ENCODE results near the gene RAD54L2. TPM values are rescaled to one million over a fixed set of nuclear protein-coding genes. Genes with fewer than 3 reads are reported as not detected.
"Not testable (repeated sequence)": the region's sequence is repeated elsewhere in the genome, so short reads cannot be mapped to it uniquely, and the experiment has no call there.

The RAD54L2 gene, protein sequence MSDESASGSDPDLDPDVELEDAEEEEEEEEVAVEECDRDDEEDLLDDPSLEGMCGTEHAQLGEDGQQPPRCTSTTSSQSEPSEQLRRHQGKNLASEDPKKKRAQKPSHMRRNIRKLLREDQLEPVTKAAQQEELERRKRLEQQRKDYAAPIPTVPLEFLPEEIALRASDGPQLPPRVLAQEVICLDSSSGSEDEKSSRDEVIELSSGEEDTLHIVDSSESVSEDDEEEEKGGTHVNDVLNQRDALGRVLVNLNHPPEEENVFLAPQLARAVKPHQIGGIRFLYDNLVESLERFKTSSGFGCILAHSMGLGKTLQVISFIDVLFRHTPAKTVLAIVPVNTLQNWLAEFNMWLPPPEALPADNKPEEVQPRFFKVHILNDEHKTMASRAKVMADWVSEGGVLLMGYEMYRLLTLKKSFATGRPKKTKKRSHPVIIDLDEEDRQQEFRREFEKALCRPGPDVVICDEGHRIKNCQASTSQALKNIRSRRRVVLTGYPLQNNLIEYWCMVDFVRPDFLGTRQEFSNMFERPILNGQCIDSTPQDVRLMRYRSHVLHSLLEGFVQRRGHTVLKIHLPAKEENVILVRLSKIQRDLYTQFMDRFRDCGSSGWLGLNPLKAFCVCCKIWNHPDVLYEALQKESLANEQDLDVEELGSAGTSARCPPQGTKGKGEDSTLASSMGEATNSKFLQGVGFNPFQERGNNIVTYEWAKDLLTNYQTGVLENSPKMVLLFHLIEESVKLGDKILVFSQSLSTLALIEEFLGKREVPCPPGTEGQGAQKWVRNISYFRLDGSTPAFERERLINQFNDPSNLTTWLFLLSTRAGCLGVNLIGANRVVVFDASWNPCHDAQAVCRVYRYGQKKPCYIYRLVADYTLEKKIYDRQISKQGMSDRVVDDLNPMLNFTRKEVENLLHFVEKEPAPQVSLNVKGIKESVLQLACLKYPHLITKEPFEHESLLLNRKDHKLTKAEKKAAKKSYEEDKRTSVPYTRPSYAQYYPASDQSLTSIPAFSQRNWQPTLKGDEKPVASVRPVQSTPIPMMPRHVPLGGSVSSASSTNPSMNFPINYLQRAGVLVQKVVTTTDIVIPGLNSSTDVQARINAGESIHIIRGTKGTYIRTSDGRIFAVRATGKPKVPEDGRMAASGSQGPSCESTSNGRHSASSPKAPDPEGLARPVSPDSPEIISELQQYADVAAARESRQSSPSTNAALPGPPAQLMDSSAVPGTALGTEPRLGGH (N-terminal part only)
- 10 to 100 TPM; 12.7 to 18.7 (median 15.3) TPM for polyA plus RNA-seq (ENCODE audit: insufficient read length in 4 of 4)

DNA sequence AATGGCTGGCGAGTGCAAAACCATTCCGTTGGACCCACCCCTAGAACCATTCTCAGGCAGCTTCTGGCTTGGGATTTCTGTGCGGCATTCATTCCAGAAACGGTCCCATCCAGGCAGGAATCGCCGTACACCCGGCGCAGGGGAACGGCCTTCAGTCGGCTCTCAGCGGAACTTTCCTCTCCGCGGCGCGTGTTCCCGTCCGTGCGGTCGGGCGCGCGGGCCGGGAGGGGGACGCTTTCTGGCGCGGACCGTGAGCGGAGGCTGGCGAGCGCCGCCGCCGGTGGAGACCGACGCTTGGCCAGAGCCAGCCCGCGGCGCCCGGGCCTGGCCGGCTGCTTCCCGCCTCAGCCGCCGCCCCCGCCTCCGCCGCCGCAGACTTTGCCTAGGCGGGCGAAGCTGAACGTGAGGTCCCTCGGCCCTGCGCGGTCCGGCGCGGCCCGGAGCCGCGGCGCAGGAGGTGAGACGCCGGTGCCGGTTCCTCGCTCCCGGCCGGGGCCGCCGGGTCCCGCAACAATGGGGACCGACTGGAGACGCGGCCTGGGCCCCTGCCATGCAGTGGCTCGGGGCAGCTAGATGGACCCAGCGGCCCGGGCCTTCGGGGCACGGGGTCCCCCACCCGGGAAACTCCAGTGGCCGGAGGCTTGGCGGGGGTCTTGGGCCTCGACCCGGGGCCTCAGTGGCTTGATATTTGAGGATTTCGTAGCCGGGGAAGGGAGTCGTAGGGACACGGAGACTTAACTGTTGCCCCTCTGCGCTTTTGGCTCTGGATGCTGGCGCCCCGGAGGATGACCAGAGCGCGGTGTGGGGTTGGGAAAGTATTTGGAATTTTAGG, at the start of gene RAD54L2:
Gene RAD54L2 (plus strand): TSS at position 261 of the 832 bp plus-strand sequence. CDS start 51,702 bp downstream, outside the sequence.
- peak in 2 of 4 donors; percentile 52 to 68 for DNase-seq (ENCODE audit: low read depth in 4 of 4, low spot score in 2 of 4)

DNA sequence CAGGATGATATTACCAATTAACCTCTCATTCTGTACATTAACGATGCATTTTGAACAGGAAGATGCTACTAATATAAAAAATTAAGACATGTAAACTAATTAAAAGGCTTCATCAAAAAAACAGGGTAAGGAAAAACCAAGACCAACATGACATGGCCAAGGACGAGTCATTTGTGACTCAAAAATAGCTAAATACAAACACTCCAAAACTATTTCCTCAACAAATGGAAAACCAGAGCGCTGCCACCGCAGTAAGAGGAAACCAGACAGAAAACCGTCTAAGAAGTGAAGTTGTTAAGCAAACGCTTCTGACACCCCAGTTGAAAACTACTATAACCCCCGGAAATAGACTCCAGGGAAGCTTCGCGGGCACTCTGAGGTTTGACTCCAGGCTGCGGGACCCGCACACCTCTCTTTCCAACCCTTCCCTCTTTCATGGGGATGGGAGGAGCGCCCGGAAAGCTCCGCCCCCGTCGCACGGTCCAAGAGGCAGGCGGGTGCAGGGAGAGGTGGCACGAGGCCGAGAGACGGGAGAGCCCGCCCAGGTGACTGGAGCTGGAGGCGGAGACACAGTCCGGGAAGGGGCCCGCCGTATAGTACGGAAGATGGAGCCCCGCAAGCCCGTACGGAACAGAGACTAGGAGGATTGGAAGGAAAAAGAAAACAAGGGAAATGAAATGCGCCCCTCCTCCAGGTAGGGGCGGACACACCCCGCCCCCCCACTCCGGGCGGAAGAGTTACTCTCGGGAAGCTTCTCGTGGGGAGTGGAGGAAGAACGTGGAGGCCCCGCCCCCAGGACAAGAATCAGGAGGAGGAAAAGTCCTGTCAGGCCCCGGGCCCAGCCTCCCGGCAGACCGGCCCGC, 39.4 kb upstream of the RAD54L2 start:
- DNase-seq (ENCODE audit: low read depth in 4 of 4, low spot score in 2 of 4): peak; percentile 83 to 90 (median 85)

GRCh38 chr3:51500632-51501131, 37.8 kb upstream of the RAD54L2 start:
- DNase-seq (ENCODE audit: low read depth in 4 of 4, low spot score in 2 of 4): no peak

DNA sequence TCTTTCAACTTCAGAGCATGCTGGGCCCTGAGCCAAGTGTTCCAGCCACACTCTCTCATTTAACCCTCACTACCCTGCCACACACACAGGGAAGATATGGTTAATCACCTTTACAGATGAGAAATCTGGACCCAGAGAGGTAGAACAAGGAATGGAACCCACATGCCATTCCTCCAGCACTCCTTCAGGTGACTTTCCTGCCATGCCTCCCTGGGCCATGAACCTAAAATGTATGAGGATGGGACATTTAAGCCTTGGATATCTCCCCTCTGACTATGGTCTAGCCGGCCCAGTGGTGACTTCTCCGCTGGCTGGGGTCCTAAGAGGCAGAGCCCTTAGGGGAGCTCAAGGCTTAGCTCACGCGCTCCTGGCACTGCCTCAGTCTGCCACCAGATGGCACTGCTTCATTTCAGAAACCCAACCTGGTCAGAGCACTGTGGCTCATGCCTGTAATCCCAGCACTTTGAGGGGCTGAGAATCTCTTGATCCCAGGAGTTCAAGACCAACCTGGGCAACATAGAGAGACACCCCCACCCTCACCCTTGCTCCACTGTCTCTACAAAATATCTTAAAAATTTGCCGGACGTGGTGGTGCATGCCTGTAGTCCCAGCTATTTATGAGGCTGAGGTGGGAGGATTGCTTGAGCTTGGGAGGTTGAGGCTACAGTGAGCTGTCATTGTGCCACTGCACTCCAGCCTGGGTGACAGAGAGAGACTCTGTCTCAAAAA, 36.5 kb upstream of the RAD54L2 start:
- DNase-seq (ENCODE audit: low read depth in 4 of 4, low spot score in 2 of 4): peak in 2 of 4 donors; percentile 55 to 56

DNA sequence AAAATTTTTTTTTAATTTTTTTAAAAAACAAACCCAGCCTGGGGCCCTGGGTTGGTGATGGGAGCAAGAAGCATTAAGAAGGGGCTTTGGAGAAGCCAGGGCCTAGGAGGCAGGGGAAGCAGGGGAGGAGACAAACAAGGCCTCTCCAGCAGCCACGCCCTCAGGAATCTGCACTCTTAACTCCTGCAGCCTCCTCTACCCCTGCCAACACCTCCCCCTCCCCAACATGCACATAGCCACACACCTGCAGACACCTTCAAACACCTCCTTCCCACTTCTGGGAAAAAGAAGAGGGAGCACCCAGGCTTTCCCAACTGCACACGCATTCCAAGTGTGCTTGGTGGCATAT, 36.0 kb upstream of the RAD54L2 start:
- no peak for DNase-seq (ENCODE audit: low read depth in 4 of 4, low spot score in 2 of 4)

GRCh38 chr3:51503007-51503406, 35.5 kb upstream of the RAD54L2 start:
- no peak for DNase-seq (ENCODE audit: low read depth in 4 of 4, low spot score in 2 of 4)

DNA sequence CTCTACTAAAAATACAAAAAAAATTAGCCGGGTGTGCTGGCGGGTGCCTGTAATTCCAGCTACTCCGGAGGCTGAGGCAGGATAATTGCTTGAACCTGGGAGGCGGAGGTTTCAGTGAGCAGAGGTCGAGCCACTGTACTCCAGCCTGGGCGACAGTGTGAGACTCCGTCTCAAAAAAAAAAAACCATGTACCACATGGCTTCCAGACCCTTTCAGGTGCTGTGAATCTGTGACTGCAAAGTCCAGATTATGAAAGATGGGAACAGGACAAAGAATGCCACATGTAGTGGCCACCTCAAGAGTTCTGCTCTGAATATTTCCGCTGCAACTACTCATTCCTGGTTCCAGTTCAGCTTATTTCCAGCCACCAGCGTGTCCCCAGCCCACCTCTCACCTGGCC, 30.3 kb upstream of the RAD54L2 start:
- DNase-seq (ENCODE audit: low read depth in 4 of 4, low spot score in 2 of 4): no peak

- no peak for DNase-seq (ENCODE audit: low read depth in 4 of 4, low spot score in 2 of 4)
Measured at GRCh38 chr3:51510996-51511395, 27.5 kb upstream of the RAD54L2 start.

- no peak for DNase-seq (ENCODE audit: low read depth in 4 of 4, low spot score in 2 of 4)
Measured at GRCh38 chr3:51514210-51514609, 24.3 kb upstream of the RAD54L2 start.

GRCh38 chr3:51519848-51520247, 18.7 kb upstream of the RAD54L2 start:
- DNase-seq (ENCODE audit: low read depth in 4 of 4, low spot score in 2 of 4): no peak

DNA sequence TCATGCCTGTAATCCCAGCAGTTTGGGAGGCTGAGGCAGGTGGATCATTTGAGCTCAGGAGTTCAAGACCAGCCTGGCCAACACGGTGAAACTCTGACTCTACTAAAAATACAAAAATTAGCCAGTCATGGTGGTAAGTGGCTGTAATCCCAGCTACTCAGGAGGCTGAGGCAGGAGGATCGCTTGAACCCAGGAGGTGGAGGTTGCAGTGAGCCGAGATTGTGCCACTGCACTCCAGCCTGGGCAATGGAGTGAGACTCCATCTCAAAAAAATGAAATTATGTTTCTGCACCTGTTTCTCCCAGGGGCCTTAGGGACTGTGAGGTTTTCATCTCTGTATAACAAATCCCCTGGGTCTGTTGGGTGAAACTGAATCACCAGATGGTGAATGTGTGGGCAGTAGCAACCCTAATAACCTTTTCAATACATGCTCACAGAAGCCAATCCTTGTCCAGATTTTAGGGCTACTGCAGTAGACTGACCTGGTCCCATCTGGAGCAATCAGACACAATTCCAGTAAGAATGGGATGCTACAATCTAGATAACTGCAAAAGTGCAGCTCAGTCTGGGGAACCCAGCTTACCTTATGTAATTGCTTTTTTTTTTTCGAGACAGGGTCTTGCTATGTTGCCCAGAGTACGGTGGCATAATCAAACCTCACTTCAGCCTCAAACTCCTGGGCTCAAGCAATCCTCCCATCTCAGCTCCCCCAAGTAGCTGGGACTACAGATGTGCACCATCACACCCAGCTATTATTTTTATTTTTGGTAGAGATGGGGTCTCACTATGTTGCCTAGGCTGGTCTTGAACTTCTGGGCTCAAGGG, 17.4 kb upstream of the RAD54L2 start:
- DNase-seq (ENCODE audit: low read depth in 4 of 4, low spot score in 2 of 4): not testable (repeated sequence)

GRCh38 chr3:51522273-51522962, 16.1 kb upstream of the RAD54L2 start:
- no peak for DNase-seq (ENCODE audit: low read depth in 4 of 4, low spot score in 2 of 4)

DNA sequence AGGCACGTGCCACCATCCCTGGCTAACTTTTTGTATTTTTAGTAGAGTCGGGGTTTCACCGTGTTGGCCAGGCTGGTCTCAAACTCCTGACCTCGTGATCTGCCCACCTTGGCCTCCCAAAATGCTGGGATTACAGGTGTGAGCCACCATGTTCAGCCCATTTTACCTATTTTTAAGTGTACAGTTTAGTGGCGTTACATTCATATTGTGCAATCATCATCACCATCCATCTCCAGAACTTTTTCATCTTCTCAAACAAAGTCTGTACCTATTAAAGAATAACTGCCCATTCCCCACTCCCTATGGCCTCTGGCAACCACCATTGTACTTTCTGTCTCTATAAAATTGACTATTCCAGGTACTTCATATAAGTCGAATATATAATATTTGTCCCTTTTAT, 13.6 kb upstream of the RAD54L2 start:
- not testable (repeated sequence) for DNase-seq (ENCODE audit: low read depth in 4 of 4, low spot score in 2 of 4)

- no peak for DNase-seq (ENCODE audit: low read depth in 4 of 4, low spot score in 2 of 4)
Measured at GRCh38 chr3:51530485-51530884, 8.0 kb upstream of the RAD54L2 start.

DNA sequence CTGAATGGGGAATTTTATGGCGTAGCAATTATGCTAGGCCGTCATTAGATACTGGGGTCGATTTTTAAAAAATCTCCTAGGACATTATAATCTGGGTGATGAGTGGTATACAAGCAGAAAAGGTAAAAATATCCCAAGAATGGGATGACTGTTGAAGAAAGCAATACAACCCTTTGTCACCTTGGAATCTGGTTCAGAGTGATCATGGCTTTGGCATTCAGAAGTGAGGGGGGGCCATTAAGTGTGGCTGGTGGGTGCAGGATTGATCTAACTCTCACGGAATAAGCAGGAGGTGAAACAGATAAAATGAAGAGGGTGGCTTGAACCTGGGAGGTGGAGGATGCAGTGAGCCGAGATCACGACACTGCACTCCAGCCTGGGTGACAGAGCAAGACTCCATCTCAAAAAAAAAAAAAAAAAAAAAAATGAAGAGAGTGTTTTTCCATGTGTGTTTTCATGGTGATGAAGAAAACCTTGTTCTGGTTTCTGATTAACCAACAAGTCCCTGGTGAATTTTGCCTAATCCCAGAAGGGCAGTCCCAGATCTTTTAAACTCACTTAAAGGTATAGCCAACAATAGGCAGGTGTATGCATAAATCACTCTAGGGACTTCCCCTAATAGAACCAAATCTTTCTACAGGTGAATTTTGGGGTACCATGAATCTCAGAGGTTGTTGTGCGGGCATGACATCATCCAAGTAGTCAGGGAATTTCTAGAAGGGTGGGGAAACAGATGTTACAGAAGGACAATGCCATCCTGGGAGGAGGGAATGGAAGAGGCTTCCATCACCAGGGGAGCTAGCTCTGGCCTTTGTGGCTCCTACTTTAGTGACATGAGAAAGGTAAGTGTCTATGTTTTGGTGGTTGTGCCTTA, 3.1 kb upstream of the RAD54L2 start:
- no peak for DNase-seq (ENCODE audit: low read depth in 4 of 4, low spot score in 2 of 4)

DNA sequence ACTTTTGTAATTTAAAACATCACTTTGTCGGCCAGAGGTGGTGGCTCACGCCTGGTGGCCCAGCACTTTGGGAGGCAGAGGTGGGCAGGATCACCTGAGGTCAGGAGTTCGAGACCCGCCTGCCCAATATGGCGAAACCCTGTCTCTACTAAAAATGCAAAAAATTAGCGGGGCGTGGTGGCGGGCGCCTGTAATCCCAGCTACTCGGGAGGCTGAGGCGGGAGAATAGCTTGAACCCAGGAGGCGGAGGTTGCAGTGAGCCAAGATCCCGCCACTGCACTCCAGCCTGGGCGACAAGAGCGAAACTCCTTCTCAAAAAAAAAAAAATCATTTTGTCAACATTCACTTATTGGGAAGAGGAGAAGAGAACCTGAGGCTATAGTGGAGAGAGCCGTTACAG, 888 bp upstream of the RAD54L2 start:
- DNase-seq (ENCODE audit: low read depth in 4 of 4, low spot score in 2 of 4): not testable (repeated sequence)

Measured in left renal cortex interstitium (tissue), 4 donors.